GM18520 (cell line): Measurements from ENCODE around the gene GMDS.
"Not testable (repeated sequence)": the region's sequence is repeated elsewhere in the genome, so short reads cannot be mapped to it uniquely, and the experiment has no call there.

Experiments used
- ATAC-seq: cut with Tn5 transposase; IDR thresholded peaks from one replicate; pipeline ENCODE4 v1.9.1; 2021; ENCODE audit not compliant: unreplicated experiment

Gene GMDS

GRCh38 chr6:1758076-1758679 is 487.2 kb downstream of the GMDS start:
- ATAC-seq = no peak

DNA sequence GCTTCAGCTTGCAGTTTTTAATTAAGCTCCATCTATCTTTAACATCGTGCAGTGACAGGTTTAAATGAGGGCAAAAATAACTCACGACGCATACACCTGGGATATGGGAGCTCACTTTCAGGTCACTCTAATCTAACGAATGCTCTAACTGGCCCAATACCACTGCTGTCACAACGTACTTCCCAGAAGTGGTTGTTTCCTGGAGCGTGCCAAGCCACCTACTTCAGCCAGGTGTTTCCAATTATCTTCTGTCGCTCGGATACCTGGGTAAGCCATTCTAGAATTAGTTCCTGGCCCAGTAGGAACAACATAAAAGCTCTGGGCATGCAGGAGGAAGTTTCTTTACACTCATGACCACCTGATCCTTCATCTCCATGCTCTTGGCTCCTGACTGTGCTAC is 488.3 kb downstream of the GMDS start:
- ATAC-seq = no peak

GRCh38 chr6:1756472-1757129 is 488.8 kb downstream of the GMDS start:
- no peak for ATAC-seq

DNA sequence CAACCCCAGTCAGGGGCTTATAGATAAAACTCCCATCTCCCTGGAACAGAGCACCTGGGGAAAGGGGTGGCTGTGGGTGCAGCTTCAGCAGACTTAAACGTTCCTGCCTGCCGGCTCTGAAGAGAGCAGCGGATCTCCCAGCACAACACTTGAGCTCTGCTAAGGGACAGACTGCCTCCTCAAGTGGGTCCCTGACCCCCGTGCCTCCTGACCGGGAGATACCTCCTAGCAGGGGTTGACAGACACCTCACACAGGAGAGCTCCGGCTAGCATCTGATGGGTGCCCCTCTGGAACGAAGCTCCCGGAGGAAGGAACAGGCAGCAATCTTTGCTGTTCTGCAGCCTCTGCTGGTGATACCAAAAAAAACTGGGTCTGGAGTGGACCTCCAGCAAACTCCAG is 494.3 kb downstream of the GMDS start:
- not testable (repeated sequence) for ATAC-seq

DNA sequence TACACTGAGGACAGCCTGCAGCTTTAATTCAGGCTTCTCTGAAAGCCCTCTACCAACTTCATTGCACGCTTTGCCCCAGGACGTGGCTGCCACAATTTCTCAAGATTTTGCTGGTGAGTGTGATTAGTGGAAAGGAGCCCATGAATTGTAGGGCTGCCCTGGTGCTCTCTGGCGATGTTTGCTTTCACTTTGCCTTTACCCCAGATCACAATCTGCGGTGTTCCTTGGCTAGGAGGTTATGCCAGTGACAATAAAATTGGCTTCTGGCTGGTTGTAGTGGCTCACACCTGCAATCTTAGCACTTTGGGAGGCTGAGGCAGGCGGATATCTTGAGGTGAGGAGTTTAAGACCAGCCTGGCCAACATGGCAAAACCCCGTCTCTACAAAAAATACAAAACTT is 496.4 kb downstream of the GMDS start:
- no peak for ATAC-seq

- ATAC-seq = no peak
These were observed 497.9 kb downstream of the GMDS start for GRCh38 chr6:1747531-1747930.

DNA sequence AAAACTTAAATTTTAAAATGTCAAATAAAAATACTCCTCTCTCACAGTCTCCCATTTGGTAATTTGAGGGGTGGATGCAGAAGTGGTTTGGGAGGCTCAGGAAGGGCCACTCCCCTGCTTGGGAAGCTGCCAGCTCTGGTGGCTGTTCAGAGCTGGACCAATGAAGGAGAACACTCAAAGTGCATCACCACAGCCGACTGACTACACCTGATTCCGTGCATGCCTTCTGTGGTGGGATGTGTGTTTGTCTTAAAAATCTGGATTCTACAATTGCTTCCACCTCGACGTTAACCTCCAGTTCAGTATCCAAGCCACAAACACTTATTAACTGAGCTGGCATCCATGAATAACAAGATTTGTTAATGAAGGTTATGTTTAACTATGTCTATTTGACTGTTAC is 498.4 kb downstream of the GMDS start:
- ATAC-seq = no peak

- ATAC-seq = no peak
These were observed 499.6 kb downstream of the GMDS start for GRCh38 chr6:1745814-1746213.

- no peak for ATAC-seq
These were observed 500.9 kb downstream of the GMDS start for GRCh38 chr6:1744543-1744942.

- ATAC-seq = peak; percentile 80
These were observed 505.7 kb downstream of the GMDS start for GRCh38 chr6:1739680-1740079.

GRCh38 chr6:1739220-1739619 is 506.2 kb downstream of the GMDS start:
- peak; percentile 16 for ATAC-seq

DNA sequence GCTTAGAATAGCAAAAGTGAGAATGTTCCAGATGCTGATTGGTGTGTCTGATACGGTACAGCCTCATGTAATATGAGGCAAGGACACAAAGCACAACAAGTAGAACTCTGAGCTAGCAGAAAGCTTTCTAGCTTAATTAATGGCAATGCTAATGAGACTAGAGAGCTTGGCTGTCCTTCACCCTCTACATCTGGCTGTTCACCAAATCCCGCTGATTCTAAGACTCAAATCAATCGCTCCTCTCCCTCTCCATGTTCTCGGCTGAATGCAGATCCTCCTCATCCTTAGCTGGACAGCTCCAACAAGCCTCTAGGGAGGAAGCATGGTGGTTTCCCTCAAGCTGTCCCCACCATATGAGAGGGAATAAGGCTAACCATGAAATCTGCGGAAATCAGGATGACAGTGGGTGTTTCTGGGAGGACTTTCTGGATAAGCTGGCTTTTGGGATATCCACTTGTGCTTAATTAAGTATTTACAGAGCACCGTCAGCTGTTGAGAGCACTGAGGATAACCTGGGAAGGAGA is 506.8 kb downstream of the GMDS start:
- ATAC-seq = no peak

DNA sequence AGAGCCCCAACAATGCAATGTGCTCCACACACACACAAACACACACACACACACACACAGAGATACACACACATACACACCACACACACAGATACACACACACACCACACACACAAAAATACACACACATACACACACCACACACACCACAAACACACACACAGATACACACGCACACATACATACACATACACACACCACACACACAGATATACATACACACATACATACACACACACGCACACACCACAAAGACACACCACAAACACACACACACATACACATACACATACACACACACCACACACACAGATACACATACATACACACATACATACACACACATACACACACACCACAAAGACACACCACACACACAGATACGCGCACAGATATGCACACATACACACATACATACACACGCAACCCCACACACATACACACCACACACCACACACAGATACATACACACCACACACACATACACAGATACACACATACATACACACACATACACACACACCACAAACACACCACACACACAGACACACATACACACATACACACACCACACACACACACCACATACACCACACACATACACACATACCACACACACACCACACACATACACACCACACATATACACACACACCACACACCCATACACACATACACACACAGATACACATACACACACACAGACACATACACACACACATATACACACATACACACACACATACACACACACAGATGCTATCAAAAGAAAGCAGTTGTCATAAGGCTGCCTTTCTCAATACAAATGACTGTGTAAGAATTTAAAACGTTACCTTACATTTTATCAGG is 507.7 kb downstream of the GMDS start:
- ATAC-seq = no peak

- ATAC-seq = no peak
These were observed 508.9 kb downstream of the GMDS start for GRCh38 chr6:1736346-1737105.

DNA sequence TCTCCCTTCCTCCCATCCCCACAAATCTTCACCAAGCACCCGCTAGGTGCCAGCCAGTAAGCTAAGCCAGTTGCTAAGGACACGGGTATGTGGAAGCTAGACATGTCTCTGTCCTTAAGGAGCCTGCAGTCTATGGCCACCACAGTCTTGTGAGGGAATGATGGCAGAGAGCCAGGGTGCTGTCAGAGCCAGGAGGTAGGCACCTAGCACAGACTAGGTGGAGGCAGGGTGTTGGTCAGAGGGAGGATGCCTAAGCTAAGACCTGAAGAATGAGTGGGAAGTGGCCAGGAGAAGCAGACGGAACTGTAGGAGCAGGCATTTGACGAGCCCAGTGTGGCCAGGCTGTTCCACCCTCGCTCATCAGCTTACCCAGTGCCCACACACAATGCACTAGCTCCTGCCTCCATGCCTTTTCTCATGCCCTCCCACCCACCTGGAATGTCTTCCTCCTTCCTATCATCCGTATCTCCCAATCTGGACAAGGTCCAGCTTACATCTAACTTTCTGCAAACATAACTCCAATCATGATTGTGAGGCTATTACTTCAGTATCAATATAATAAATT is 510.1 kb downstream of the GMDS start:
- no peak for ATAC-seq

GRCh38 chr6:1730882-1731281 is 514.5 kb downstream of the GMDS start:
- no peak for ATAC-seq

DNA sequence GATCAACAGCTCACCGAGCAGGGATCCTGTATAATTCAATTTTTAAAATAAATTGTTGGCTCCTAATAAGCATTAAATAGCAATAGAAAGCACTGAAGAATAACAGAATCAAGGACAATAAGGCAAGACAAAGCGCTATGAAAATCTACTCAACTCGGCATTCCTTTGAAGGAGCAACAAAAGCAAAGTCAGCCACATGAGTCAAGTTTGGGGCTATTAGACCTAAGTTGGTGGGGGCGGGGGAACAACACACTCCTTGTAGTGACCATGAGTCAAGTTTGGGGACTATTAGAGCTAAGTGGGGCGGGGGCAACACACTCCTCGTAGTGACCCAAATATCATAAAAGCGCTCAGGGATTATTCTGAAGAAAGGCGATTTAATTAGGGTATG is 515.7 kb downstream of the GMDS start:
- ATAC-seq = no peak

GRCh38 chr6:1729133-1729749 is 516.2 kb downstream of the GMDS start:
- no peak for ATAC-seq

DNA sequence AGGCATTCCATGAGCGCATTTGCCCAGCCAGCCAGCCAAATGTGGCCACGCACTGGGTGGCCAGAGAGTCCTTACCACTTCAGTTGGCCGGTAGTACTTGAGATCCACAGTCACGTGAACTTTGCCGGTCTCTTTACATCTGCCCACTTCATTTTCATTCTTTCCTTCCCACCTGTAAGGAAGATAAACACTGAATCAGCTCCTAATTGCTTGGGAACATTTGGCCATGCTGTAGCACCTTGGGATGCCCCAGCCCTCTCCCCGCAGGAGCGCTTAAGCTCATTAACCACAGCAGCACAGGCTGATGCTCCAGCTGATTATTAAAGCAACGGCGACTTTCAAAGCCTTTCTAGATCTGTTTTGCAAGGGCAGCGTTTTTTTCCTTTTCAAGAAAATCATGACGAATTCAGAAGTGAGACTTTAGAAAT is 519.0 kb downstream of the GMDS start:
- ATAC-seq = no peak

GRCh38 chr6:1724616-1725015 is 520.8 kb downstream of the GMDS start:
- ATAC-seq = no peak
